HG03025 (cell line): ENCODE measurements around the gene ANKRD63.

Source experiments
- ATAC-seq: cut with Tn5 transposase; IDR thresholded peaks from one replicate; pipeline ENCODE4 v1.9.1; 2021; ENCODE audit warnings: mild to moderate bottlenecking, moderate library complexity; ENCODE audit not compliant: unreplicated experiment, low FRiP score

ANKRD63 gene

DNA sequence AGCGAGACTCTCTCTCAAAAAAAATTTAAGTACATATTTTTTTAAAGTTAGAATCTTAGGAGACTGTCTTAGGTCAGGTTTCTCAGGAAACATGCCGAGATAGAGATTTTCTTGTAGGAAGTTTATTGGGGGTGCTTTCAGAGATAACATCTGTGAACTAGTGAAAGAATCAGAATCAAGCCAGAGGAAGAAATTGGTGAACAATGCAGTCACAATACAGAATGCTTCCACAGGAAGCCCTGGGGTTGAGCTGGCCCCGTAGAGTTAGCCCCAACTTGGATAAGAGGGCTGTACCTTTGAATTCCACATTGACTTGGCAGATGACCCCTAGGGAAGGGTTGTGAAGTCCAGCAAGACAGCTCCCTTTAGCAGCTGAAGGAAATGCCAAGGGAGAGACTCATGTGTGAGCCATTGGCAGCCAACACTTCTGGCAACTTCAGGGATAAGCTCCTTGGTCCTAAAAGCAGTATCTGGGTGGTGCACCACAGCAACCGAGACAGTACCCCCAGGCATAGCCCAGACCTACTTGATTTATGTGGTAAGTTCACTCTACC is 31.9 kb upstream of the ANKRD63 start:
- ATAC-seq = no peak

DNA sequence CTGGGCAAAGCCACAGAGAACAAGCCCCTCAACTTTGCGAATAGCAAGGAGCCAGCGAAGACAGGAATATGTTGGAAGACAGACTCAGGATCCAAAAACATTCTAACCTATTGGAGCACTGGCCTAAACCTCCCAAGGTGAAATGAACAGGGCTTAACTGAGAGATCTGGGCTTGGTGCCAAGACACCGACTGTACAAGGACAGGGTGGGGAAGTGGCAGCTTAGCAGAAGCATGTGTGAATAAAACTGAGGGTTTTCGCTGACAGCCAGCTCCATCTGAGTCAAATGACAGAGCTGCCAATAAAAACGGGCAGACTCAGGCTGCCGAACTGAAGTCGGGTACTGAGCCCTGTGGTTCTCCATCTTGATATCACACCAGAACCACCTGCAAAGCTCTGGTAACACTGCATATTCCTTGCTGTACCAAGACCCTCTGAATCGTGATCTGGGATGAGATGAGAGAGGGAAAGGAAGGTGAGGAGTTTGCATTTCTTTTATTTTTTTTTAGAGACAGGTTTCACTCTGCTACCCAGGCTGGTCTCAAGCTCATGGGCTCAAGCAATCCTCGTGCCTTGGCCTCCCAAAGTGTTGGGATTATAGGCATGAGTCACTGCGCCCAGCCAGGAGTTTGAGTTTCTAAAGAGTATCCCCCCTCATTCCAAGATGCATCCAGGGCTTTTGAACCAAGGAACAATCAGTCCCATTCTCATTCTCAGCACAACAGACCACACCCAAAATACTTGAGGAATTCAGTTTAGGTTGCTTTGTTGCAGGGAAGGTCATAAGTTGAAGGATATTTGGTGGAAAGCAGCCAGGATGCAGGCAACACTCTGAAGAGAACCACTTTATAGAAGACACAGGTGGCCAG is 30.9 kb upstream of the ANKRD63 start:
- no peak for ATAC-seq

DNA sequence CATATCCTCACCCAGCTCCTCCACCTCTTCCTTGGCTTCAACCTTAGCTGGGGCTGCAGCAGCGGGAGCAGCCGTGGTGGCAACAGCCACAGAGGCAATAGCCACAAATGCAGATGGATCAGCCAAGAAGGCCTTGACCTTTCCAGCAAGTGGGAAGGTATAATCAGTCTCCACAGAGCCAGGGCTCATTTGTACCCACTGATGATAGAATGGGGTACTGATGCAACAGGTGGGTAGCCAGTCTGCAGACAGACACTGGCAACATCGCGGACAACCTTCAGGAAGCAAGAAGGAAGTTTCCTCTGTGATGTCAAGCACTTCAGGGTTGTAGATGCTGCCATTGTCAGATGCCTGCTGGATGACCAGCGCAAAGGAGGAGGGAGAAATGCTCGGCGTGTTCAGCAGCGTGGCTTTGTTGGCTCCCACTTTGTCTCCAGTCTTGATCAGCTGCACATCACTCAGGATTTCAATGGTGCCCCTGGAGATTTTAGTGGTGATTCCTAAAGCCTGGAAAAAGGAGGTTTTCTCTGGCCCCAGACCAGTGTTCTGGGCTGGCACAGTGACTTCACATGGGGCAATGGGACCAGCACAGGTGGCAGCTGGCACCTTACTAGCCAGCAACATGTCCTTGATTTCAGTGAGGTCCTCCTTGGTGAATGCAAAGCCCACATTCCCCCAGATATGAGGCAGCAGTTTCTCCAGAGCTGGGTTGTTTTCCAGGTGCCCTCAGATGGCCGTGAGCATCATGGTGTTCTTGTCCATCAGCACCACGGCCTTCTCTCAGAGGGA is 29.7 kb upstream of the ANKRD63 start:
- ATAC-seq = no peak

GRCh38 chr15:40310993-40311392 is 28.1 kb upstream of the ANKRD63 start:
- ATAC-seq = no peak

- no peak for ATAC-seq
Observed at GRCh38 chr15:40310001-40310959, 27.4 kb upstream of the ANKRD63 start.

- ATAC-seq = no peak
Observed at GRCh38 chr15:40309344-40309862, 26.5 kb upstream of the ANKRD63 start.

DNA sequence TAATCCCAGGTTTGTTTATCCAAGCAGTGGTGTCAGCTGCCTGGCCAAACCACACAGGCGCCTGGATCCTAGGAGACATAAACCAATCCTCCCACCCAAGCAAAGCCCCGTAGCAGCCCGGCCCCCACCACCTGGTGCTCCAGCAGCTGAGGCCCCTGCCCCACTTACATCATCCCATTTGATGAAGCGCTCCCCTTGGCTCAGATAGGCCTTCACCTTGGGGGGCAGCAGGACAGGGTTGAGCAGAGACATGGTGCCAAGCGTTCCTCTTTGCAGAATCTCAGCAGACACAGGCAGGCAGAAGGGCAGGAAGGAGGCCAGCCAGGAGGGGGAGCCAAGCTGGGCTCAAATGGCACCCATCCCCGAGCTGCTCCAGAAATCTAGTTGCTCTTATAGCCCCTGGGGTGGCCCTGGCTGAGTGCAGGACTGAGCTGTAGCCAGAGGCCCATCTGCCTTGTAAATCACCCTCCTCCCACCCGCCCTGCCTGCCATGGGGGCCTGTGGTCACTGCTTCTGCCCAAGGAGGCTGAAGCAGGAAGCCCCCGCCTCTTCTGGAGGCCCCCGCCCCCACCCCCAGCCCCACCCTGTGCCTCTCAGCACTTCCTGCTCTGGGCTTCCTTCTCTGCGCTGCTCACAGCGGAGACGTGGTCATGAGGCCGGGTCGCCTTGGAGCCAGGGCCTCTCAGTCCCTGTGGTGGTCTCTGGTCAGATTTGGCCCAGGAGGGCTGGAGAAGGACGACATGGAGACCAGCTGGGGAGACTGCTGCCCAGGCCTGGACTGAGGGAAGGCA is 24.8 kb upstream of the ANKRD63 start, which contains the start of gene PLCB2:
TSS of gene PLCB2 (minus strand) at position 515 of the 791 bp plus-strand sequence. CDS start at position 252, 263 bp downstream.
- ATAC-seq = no peak

GRCh38 chr15:40306908-40307307 is 24.0 kb upstream of the ANKRD63 start:
- ATAC-seq = no peak

DNA sequence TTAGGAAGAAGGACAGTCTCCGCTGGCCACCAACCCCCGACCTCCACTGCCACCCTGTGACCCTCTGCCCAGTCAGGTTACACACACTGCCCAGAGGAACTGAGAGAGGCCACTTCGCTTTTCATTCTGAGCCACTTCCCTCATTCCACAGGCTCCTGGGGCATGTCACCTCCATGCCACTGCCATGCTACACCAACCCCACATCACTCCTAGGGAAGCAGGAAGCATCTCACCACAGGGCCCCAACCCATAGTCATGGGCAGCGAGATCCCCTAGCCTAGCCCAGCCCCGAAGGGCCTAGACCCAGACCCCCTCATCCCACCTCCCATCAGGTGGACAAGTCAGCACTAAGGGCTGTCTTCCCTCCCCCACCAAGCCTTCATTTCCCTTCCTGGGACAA is 23.5 kb upstream of the ANKRD63 start:
- ATAC-seq = no peak

- ATAC-seq = no peak
Observed at GRCh38 chr15:40305281-40305680, 22.4 kb upstream of the ANKRD63 start.

DNA sequence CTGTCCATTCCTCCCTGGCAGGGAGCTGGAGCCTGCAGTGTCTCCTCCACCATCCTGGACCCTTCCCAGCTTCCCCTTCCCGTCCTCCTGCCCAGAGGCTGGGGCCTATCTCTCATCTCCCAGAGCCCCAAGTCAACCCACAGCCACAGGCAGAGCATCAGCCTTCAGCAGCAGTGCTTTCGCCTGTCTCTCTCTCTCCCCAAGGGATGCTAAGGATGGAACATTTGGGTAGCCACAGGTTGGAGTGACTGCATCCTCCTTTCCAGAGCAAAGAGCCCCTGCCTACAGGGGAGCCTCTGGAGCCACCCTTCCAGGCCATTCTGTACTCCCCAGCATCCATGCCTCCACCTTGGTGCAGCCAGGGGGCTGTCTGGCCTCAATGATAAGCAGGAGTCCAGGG is 20.7 kb upstream of the ANKRD63 start:
- no peak for ATAC-seq

GRCh38 chr15:40302981-40303380 is 20.1 kb upstream of the ANKRD63 start:
- no peak for ATAC-seq

DNA sequence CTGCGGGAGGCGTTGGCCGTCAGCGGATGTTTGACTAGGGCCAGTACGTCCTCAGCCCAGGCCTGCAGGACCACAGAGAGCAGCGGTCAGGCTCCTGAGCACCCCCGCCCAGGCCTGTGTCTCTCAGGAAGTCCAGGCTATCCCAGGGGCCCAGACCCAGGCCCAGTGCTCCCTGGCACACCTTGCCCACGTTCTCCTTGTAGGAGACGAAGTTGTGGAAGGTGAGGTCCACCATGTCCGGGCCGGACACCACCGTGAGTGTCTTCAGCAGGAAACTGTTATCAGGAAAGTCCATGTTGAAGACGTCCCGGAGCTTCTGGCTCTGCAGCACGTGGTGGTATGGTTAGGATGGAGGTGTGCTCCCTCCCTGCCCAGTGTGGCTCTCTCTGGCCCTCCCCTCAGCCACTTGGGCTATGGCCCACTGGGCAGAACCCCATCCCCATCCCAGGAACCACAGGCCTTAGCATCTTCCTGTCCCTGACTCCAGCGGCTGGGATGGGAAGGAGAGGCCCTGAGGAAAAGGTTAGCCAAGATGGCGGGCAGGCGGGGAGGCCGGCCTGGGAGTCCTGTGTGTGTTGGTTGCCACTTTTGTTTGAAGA is 19.5 kb upstream of the ANKRD63 start:
- no peak for ATAC-seq

GRCh38 chr15:40301467-40302179 is 18.8 kb upstream of the ANKRD63 start:
- no peak for ATAC-seq

DNA sequence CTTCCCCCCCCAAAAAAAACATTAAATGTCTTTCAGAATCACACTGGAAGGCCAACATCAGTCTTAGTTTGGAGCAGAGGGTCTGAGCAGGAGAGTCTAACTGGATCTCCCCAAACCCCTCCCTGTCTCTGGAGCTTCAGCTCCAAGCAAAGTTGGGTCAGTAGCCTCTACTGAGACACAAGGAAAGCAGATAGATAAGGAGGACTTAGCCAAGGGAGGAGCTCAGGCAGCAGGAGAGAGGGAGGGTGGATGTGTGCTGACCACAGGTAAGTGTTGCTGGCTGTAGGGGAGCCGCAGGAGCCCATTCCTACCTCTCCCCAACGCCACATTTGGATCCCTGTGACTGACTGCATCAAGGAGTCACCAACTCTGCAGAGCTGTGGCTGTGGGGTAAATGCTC is 17.9 kb upstream of the ANKRD63 start:
- no peak for ATAC-seq

DNA sequence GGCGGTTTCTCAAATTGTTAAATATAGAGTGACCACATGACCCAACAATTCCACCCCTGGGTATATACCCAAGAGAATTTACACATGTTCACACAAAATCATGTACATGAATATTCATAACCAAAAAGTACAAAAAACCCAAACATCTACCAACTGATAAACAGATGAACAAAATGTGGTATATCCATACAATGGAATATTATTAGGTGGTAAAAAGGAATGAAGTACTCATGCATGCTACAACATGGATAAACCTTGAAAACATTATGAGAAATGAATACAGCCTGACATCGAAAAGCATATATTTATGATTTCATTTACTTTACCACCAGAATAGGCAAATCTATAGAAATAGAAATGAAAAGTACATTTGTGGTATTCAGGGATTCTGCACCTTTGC is 17.5 kb upstream of the ANKRD63 start:
- ATAC-seq = no peak

DNA sequence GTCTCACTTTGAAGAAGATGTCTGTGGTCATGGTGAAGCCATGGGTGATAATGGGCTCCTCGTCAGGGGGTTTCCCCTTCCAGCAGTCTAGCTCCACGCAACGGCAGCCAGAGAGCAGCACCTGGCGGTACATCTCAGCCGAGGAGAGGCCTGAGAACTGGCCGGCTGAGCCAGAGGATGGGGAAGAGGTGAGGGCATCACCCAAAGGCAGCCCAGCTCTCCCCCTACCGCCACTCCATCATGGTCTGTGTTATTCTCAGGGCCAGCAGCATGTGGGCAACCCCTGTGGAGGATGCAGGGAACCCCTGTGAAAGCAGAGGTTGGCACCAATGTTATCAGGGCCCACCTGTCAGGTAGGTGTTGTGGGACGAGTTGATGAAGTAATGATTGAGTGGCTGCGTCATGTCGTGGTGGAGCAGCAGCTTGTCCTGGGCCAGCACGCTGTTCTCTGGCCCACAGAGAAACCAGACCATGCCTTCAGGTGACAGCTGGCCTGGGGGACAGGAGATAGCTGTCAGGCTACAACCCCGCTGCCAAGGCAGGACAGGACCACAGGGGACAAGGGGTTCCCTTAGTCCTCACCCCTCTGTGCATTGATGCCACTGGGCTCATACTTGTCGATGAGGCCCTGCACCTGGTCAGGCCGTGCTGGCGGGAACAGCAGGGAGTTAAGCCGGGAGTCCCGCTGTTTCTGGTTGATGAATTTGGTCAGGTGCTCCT is 15.5 kb upstream of the ANKRD63 start:
- no peak for ATAC-seq

DNA sequence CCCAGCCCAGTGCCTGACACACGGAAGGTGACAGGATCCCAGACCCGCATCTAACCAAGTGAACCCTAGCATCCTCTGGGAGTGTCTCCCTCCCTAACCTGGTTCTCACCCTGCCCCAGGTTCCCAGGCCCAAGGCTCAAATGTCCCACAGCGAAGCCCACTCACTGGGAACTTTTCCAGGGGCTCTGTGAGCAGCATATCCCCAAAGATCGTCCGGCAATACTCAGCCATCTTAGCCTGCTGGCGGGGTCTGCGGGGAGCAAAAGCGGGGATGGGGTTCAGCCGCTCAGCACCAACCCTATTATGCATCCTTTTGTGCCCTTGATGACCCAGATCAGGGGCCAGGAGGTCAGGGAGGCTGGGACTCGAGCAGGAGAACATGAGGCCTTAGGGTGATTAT is 14.5 kb upstream of the ANKRD63 start:
- no peak for ATAC-seq
